ENCODE measurements around the gene VAT1L. TPM values are rescaled to one million over a fixed set of nuclear protein-coding genes. Genes with fewer than 3 reads are reported as not detected.

Gene VAT1L
- total RNA-seq, 1 experiment from 2014 or later: 33.8 TPM

DNA sequence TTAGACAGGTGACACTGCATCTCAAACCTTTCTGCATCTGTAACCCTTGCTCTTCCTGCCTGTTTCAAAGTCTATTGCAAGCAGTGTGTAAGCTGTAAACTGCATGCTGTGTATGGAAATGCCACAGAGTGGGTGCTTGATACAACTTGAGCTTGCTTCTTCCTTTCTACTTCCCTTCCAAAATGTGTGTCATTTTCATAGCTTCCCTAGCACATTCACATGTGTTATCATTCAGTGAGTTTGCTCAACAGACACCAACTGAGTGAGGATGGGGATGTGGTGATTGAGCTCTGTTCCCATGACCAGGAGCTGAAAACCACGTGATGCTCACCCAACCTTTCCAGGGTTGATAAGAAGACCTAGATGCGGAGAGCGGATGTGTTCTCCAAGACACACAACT lies 111.1 kb downstream of the VAT1L start:
- Histone ChIP-seq H4K5ac (ENCODE audit: insufficient read length, low read depth, low read length) (no peak overlapping the region), H3T11ph (ENCODE audit: low read length) (no peak overlapping the region), H2BK5ac (ENCODE audit: insufficient read length, low read length) (no peak overlapping the region), H3K79me1 (ENCODE audit: insufficient read depth, low read depth, low read length, poor library complexity, severe bottlenecking) (no peaks in the 10 kb centered on the region), H4K20me1 (ENCODE audit: control insufficient read depth, insufficient read depth, insufficient read length) (no peaks in the 10 kb centered on the region), H3K18ac (ENCODE audit: insufficient read length, low read depth, low read length) (no peak overlapping the region), H3K4me2 (ENCODE audit: insufficient read depth, insufficient read length, low read length) (no peak overlapping the region), H3K14ac (ENCODE audit: insufficient read depth, low read length) (no peak overlapping the region), H2BK20ac (ENCODE audit: low read depth, low read length, poor library complexity, severe bottlenecking) (no peak overlapping the region), H3K23ac (ENCODE audit: insufficient read length, low read depth, low read length) (no peak overlapping the region), H3K4me1 (ENCODE audit: insufficient read depth, low read length) (peaks cover 7% of the 10 kb centered on the region; the same call in 1 of the 2 replicates), H4K91ac (ENCODE audit: insufficient read length, low read depth, low read length) (no peak overlapping the region), H3K4ac (ENCODE audit: low read depth, low read length) (no peak overlapping the region), H2AK5ac (ENCODE audit: insufficient read length, low read length) (no peak overlapping the region), H3K9me3 (ENCODE audit: control insufficient read depth, low read depth, low read length) (no peaks in the 10 kb centered on the region), H4K8ac (replicated peaks; ENCODE audit: insufficient read length, low read depth, low read length) (no peak overlapping the region), H2AFZ (ENCODE audit: low read length) (no peak overlapping the region), H2BK120ac (ENCODE audit: low read depth, low read length, poor library complexity, severe bottlenecking) (no peak overlapping the region), H3K79me2 (ENCODE audit: insufficient read depth, low read length) (no peaks in the 10 kb centered on the region), H3K56ac (ENCODE audit: insufficient read length, low read depth, low read length) (no peak overlapping the region), H3K27ac (ENCODE audit: insufficient read length, low read depth, low read length) (no peak overlapping the region), H3K23me2 (ENCODE audit: insufficient read length, low read depth, low read length, poor library complexity, severe bottlenecking) (no peaks in the 10 kb centered on the region), H2BK12ac (ENCODE audit: insufficient read length, low read depth, low read length) (no peak overlapping the region), H3K27me3 (ENCODE audit: insufficient read depth, low read length) (no peaks in the 10 kb centered on the region), H2BK15ac (ENCODE audit: low read depth, low read length) (no peak overlapping the region), H3K9ac (ENCODE audit: extremely low read depth, insufficient read length, low read length) (no peak overlapping the region)
- peaks cover 0 to 5% (median 5%) of the 10 kb centered on the region in 3 experiments; a peak in 3 of 7 replicates for H3K36me3 Mint-ChIP-seq (ENCODE audit: insufficient read depth in 1 of 3, low read depth in 3 of 3)
- H3K27me3 Mint-ChIP-seq (ENCODE audit: low read depth): no peaks in the 10 kb centered on the region
- no peak overlapping the region for H3K4me3 Mint-ChIP-seq
- no peaks in the 10 kb centered on the region for H3K9me3 Mint-ChIP-seq
- no peak overlapping the region for H3K27ac Mint-ChIP-seq
- peaks cover 11 to 13% of the 10 kb centered on the region in 2 experiments for H3K4me1 Mint-ChIP-seq
- TF ChIP-seq, protein P1, sequence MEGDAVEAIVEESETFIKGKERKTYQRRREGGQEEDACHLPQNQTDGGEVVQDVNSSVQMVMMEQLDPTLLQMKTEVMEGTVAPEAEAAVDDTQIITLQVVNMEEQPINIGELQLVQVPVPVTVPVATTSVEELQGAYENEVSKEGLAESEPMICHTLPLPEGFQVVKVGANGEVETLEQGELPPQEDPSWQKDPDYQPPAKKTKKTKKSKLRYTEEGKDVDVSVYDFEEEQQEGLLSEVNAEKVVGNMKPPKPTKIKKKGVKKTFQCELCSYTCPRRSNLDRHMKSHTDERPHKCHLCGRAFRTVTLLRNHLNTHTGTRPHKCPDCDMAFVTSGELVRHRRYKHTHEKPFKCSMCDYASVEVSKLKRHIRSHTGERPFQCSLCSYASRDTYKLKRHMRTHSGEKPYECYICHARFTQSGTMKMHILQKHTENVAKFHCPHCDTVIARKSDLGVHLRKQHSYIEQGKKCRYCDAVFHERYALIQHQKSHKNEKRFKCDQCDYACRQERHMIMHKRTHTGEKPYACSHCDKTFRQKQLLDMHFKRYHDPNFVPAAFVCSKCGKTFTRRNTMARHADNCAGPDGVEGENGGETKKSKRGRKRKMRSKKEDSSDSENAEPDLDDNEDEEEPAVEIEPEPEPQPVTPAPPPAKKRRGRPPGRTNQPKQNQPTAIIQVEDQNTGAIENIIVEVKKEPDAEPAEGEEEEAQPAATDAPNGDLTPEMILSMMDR (conservative IDR thresholded peaks at IDR 0.05): no peak
- no CpG with 5 or more reads among the region's 3 CpGs for WGBS (ENCODE audit: extremely low coverage, insufficient read length, low lambda C conversion rate)
- DNase-seq: no peak

Measured in H9 (cell line).